ENCODE data around the gene RNF32.
"Not testable (repeated sequence)": the region's sequence is repeated elsewhere in the genome, so short reads cannot be mapped to it uniquely, and the experiment has no call there.

Gene RNF32

GRCh38 chr7:156675721-156676120 is 35.1 kb downstream of the RNF32 start:
- DNase-seq (ENCODE audit: low read depth, low spot score) = no peak

GRCh38 chr7:156676263-156676662 is 35.7 kb downstream of the RNF32 start:
- DNase-seq (ENCODE audit: low read depth, low spot score) = no peak

GRCh38 chr7:156677374-156678054 is 36.9 kb downstream of the RNF32 start:
- DNase-seq (ENCODE audit: low read depth, low spot score) = no peak

GRCh38 chr7:156680281-156680680 is 39.7 kb downstream of the RNF32 start:
- DNase-seq (ENCODE audit: low read depth, low spot score) = no peak

GRCh38 chr7:156682928-156683327 is 42.4 kb downstream of the RNF32 start:
- DNase-seq (ENCODE audit: low read depth, low spot score) = no peak

- no peak for DNase-seq (ENCODE audit: low read depth, low spot score)
These were observed 43.7 kb downstream of the RNF32 start for GRCh38 chr7:156684251-156684650.

- DNase-seq (ENCODE audit: low read depth, low spot score) = no peak
These were observed 44.1 kb downstream of the RNF32 start for GRCh38 chr7:156684661-156685060.

- DNase-seq (ENCODE audit: low read depth, low spot score) = no peak
These were observed 51.2 kb downstream of the RNF32 start for GRCh38 chr7:156691764-156692163.

- no peak for DNase-seq (ENCODE audit: low read depth, low spot score)
These were observed 52.3 kb downstream of the RNF32 start for GRCh38 chr7:156692849-156693248.

- DNase-seq (ENCODE audit: low read depth, low spot score) = no peak
These were observed 53.1 kb downstream of the RNF32 start for GRCh38 chr7:156693627-156694026.

GRCh38 chr7:156697283-156697682 is 56.7 kb downstream of the RNF32 start:
- DNase-seq (ENCODE audit: low read depth, low spot score) = not testable (repeated sequence)

GRCh38 chr7:156698512-156698911 is 57.9 kb downstream of the RNF32 start:
- not testable (repeated sequence) for DNase-seq (ENCODE audit: low read depth, low spot score)

GRCh38 chr7:156701787-156702186 is 61.2 kb downstream of the RNF32 start:
- not testable (repeated sequence) for DNase-seq (ENCODE audit: low read depth, low spot score)

- no peak for DNase-seq (ENCODE audit: low read depth, low spot score)
These were observed 61.8 kb downstream of the RNF32 start for GRCh38 chr7:156702399-156702798.

GRCh38 chr7:156703209-156703608 is 62.6 kb downstream of the RNF32 start:
- DNase-seq (ENCODE audit: low read depth, low spot score) = no peak

GRCh38 chr7:156703773-156704482 is 63.4 kb downstream of the RNF32 start:
- no peak for DNase-seq (ENCODE audit: low read depth, low spot score)

GRCh38 chr7:156722043-156722826 is 81.7 kb downstream of the RNF32 start:
- DNase-seq (ENCODE audit: low read depth, low spot score) = no peak

GRCh38 chr7:156725073-156725472 is 84.5 kb downstream of the RNF32 start:
- DNase-seq (ENCODE audit: low read depth, low spot score) = no peak

- DNase-seq (ENCODE audit: low read depth, low spot score) = no peak
These were observed 85.4 kb downstream of the RNF32 start for GRCh38 chr7:156725936-156726335.
